ENCODE results near the gene F10. TPM values are rescaled to one million over a fixed set of nuclear protein-coding genes. Genes with fewer than 3 reads are reported as not detected.

The F10 gene
- total RNA-seq, 1 donor from 2014 or later: 0.08 TPM

DNA sequence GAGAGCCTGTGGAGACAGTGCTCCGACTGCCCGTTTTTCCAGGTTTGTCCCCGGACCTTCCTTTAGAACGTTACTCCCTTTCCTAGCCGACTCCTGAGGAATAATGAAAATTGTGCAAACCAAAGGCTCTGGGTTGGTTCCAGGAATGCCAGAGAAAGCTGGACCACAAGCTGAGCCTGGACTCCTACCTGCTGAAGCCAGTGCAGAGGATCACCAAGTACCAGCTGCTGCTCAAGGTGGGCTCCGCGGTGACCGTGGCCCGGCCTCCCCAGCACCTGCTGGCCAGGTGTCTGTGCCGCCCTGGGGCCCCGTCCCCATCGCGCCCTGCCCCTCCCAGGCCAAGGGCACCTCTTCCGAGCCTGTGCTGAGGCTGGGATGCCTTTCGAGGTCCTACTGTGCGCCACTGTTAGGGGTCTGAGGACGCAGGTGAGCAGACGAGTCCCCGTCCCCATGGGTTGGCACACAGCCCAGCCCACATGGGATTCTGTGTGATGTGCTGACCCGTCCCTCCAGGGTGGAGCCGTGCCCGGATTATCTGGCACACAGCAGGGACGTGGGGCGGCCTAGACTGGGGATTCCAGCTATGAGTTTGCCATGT is 37.6 kb upstream of the F10 start:
- H3K27me3 ChIP-seq (ENCODE audit: control insufficient read depth, insufficient read depth, low read length): no peaks in the 10 kb centered on the region
- DNase-seq (ENCODE audit: low read depth): no peak
- no peak overlapping the region for H3K4me3 ChIP-seq (ENCODE audit: low read depth, low read length)
- TF ChIP-seq, protein P1, sequence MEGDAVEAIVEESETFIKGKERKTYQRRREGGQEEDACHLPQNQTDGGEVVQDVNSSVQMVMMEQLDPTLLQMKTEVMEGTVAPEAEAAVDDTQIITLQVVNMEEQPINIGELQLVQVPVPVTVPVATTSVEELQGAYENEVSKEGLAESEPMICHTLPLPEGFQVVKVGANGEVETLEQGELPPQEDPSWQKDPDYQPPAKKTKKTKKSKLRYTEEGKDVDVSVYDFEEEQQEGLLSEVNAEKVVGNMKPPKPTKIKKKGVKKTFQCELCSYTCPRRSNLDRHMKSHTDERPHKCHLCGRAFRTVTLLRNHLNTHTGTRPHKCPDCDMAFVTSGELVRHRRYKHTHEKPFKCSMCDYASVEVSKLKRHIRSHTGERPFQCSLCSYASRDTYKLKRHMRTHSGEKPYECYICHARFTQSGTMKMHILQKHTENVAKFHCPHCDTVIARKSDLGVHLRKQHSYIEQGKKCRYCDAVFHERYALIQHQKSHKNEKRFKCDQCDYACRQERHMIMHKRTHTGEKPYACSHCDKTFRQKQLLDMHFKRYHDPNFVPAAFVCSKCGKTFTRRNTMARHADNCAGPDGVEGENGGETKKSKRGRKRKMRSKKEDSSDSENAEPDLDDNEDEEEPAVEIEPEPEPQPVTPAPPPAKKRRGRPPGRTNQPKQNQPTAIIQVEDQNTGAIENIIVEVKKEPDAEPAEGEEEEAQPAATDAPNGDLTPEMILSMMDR (IDR thresholded peaks at IDR 0.05; ENCODE audit: insufficient read depth, low read length, poor library complexity, severe bottlenecking): no peak
- H3K36me3 ChIP-seq (ENCODE audit: control insufficient read depth, insufficient read depth, low read length): no peaks in the 10 kb centered on the region

DNA sequence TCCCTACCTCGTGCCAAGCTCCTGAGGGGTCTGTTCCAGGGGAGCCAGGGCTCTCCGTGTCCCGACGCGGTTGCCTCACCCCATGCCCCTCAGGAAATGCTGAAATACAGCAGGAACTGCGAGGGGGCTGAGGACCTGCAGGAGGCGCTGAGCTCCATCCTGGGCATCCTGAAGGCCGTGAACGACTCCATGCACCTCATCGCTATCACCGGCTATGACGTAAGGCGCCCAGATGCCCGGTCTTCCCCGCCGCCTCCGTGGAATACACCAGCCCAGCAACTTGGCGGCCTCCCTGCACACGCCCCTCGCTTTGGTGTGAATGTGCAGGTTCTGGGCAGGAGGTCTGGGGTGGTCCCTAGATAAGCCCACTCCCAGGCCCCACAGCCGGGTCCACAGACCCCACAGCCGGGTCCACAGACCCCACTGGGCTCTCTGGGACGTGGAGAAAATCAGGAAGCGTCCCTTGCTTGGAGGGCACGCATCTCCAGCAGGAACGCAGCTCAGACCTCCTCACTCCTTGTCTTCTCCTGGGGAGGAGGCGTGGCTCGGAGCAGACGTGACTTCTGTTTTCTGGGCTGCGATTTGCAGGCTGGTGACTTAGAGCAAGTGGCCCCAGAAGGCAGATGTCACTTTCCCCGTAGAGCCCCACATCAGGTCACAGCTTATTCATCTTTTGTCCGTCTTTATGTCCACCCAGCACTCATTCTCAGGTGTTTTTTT is 36.4 kb upstream of the F10 start:
- TF ChIP-seq, protein P1 (IDR thresholded peaks at IDR 0.05; ENCODE audit: insufficient read depth, low read length, poor library complexity, severe bottlenecking): no peak
- no peaks in the 10 kb centered on the region for H3K36me3 ChIP-seq (ENCODE audit: control insufficient read depth, insufficient read depth, low read length)
- no peak for DNase-seq (ENCODE audit: low read depth)
- H3K27me3 ChIP-seq (ENCODE audit: control insufficient read depth, insufficient read depth, low read length): no peaks in the 10 kb centered on the region
- H3K4me3 ChIP-seq (ENCODE audit: low read depth, low read length): no peak overlapping the region

DNA sequence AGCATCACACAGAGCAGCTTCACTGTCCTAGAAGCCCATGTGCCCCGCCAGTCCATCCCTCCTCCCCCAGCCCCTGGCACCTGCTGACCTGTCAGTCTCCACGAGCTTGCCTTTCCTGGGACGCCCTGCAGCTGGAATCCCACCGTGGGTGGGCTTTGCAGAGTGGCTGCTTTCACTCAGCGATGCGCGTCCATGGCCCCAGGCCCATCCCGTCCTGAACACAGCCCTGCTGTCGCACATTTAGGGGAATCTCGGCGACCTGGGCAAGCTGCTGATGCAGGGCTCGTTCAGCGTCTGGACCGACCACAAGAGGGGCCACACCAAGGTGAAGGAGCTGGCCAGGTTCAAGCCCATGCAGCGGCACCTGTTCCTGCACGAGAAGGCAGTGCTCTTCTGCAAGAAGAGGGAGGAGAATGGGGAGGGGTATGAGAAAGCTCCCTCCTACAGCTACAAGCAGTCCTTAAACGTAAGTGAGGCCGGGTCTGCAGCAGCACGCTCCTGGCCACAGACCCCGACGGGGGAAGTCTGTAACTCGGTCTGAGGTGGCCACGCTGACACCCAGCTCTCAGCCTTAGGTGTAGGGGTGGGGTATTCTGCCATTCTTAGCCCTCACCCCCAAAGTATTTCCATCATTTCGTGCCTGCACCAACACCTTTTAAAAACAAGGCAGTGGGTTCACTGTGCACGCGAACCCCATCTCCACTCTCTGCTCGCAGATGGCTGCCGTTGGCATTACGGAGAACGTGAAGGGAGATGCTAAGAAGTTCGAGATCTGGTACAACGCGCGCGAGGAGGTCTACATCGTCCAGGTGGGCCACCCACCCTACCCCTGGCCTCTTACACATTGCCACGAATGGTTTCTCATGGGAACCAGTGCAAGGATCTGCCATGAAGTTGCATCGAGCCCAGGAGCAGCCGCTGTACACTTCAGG is 35.3 kb upstream of the F10 start:
- TF ChIP-seq, protein P1 (IDR thresholded peaks at IDR 0.05; ENCODE audit: insufficient read depth, low read length, poor library complexity, severe bottlenecking): no peak
- no peaks in the 10 kb centered on the region for H3K36me3 ChIP-seq (ENCODE audit: control insufficient read depth, insufficient read depth, low read length)
- no peak overlapping the region for H3K4me3 ChIP-seq (ENCODE audit: low read depth, low read length)
- H3K27me3 ChIP-seq (ENCODE audit: control insufficient read depth, insufficient read depth, low read length): no peaks in the 10 kb centered on the region
- no peak for DNase-seq (ENCODE audit: low read depth)

DNA sequence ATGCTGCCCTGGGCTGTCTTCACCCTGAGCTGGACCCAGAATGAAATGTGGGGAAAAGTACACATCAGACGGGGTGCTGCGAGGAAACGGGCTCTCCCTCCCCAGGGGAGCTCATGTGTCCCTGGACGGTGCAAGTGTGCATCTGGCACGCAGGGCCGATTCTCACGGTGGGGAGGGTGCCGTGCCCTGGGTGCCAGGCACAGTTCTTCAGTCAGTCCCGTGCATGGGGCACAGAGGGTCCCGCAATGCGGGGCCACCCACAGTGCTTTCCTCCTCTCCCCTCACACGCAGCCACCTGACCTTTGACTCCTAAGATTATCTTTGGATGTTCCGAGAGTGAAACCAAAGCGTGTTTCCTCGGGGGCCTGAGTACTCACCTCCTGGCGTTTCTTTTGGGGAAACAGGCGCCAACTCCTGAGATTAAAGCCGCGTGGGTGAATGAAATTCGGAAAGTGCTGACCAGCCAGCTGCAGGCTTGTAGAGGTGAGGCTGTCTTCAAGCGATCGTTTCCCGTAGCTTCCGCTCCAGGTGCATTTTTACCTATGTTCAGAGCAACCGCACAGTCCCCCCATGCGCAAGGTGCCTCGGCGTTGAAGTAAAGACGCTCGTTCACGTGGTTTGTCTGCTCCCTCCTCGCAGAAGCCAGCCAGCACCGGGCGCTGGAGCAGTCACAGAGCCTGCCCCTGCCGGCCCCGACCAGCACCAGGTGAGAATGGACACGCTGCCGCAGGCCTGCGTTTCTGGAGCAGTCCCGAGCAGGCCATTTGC is 34.5 kb upstream of the F10 start:
- TF ChIP-seq, protein P1 (IDR thresholded peaks at IDR 0.05; ENCODE audit: insufficient read depth, low read length, poor library complexity, severe bottlenecking): no peak
- H3K4me3 ChIP-seq (ENCODE audit: low read depth, low read length): no peak overlapping the region
- H3K27me3 ChIP-seq (ENCODE audit: control insufficient read depth, insufficient read depth, low read length): peaks cover 1% of the 10 kb centered on the region
- DNase-seq (ENCODE audit: low read depth): no peak
- no peaks in the 10 kb centered on the region for H3K36me3 ChIP-seq (ENCODE audit: control insufficient read depth, insufficient read depth, low read length)

DNA sequence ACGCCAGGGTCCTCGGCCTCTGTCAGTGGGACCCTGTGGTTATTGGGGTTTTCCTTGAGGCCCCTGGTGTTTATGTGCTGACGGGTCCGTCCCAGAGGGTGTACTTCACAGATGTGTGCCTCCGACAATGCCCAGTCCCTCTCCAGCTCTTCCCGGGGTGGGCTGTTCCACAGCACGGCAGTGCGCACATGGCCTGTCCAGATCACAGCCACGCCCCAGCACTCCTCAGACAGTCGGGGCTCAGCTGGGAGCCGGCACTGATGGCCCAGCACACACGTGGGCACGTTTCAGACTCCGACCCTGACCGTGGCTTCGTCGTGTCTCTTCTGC is 33.9 kb upstream of the F10 start:
- Histone ChIP-seq H3K4me3 (ENCODE audit: low read depth, low read length) (no peak overlapping the region), H3K36me3 (ENCODE audit: control insufficient read depth, insufficient read depth, low read length) (no peaks in the 10 kb centered on the region), H3K27me3 (ENCODE audit: control insufficient read depth, insufficient read depth, low read length) (peaks cover 7% of the 10 kb centered on the region)
- no peak for DNase-seq (ENCODE audit: low read depth)
- TF ChIP-seq, protein P1 (IDR thresholded peaks at IDR 0.05; ENCODE audit: insufficient read depth, low read length, poor library complexity, severe bottlenecking): no peak

Measured in kidney epithelial cell (primary cell).